GM18909 (cell line): ENCODE measurements around the gene PLCZ1.
"Not testable (repeated sequence)": the region's sequence is repeated elsewhere in the genome, so short reads cannot be mapped to it uniquely, and the experiment has no call there.

Source experiments
- ATAC-seq: cut with Tn5 transposase; IDR thresholded peaks from one replicate; pipeline ENCODE4 v1.9.1; 2021; ENCODE audit warnings: mild to moderate bottlenecking; ENCODE audit not compliant: unreplicated experiment, poor library complexity

The PLCZ1 gene

DNA sequence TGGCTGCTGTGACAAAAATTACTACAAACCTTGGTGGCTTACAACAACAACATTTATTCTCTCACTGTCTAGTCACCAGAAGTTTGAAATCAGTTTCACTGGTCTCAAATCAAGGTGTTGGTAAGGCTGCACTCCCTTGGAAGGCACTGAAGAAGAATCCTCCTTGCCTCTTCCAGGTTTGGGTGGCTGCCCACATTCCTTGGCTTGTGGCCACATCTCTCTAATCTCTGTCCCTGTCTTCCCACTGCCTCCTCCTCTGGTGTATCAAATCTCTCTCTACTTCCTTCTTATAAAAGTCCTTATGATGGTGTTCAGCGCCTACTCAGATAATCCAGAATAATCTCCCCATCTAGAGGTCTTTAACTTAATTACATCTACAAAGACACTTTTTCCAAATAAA lies 31.0 kb downstream of the PLCZ1 start:
- no peak for ATAC-seq

GRCh38 chr12:18703911-18704310 lies 33.9 kb downstream of the PLCZ1 start:
- ATAC-seq: no peak

DNA sequence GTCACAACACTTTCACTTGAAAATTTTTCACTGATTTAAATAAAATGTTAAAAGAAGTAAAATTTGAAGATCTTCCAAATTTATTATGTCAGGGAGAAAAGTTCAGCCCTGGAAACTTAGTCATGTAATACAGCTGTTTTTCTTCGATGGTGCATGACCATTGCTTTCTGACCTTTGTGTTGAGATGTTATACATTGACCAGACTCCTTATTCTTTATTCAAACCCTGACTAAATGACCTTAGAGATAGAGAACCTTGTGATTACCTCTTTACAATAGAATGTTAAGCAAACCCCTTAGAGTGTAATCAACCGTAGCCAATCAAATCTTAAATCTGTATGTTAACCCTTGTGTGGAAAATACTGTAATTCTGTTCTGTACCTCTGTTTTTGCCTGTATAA lies 34.5 kb downstream of the PLCZ1 start:
- ATAC-seq: no peak

DNA sequence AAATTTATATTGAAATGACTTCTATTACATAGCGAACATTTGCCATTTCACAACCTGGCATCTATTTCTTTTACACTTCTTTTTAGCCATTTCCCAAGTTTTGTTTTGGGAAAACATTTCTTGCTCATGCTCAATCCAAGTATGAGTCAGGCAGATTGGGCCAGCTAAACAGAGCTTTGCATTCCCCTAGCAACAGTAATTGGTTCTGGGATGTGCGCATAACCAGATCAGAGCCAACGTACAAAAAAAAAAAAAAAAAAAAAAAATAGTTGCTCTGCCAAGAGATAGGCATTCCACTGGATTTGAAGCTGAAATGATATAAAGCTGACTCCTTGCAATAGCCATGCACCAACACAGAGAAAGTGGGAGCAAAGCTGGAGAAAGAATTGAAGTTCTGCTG lies 37.5 kb downstream of the PLCZ1 start:
- ATAC-seq: no peak

DNA sequence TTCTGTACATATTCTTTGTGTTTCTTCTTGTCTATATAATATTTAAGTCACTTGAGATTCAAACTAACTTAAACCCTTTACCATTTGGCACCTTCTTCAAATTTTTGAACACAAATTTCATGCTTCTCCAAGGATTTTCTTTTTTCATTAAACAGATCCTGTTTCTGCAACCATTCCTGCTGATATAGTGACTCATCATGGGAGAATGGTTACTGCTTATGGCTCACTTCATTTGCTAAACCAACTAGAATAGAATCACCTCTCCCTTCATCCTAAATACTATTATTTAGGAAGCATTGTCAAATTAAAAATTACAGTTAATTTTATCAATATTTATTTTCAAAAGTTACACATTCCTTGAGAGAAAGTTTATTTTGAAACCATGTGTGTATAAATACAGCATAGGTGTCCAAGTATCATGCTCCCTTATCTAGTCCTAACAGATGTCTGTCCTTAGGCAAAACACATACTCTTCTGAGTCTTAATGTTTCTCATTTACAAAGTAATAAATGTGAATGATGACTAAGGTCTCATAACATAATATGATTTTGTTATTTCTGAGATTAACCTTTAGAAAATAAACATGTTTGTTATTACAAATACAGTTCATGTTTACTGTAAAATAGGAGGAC lies 40.7 kb downstream of the PLCZ1 start:
- ATAC-seq: no peak

DNA sequence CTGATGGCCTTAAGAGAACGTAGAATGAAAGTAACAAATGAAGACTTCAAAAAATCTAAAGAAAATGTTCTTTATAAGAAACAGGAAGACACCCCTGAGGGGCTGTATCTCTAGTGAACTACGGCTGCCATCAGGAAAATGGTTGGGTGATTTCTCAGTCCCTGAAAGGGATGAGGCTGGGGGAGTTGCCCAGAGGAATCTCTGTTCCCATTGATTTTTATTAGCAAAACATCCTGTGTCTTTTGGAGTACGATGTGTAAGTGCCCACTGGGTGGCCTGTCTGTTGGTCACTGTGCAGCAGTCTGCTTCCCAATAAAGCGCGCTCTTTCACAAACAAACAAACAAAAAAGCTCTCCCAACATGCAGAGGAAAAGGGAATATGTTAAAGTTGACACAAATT lies 43.8 kb downstream of the PLCZ1 start:
- not testable (repeated sequence) for ATAC-seq

DNA sequence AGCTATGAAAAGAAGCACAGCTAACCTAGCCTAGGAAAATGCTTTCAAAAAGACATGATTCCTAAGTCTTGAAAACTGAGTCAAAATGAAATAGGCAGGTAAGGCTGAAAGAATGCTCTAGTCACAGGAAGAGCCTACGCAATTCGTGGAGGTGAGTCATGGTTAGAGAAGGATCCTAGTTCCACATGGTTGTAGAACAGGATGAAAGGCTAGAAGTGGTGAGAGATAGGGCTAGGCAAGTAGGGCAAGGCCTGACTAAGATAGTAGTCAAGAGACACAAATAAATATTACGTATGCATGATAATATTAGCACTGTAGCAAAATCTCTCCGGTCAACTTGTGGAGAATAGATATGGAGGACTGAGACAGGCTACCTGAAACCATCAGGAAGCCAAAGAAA lies 47.2 kb downstream of the PLCZ1 start:
- no peak for ATAC-seq

DNA sequence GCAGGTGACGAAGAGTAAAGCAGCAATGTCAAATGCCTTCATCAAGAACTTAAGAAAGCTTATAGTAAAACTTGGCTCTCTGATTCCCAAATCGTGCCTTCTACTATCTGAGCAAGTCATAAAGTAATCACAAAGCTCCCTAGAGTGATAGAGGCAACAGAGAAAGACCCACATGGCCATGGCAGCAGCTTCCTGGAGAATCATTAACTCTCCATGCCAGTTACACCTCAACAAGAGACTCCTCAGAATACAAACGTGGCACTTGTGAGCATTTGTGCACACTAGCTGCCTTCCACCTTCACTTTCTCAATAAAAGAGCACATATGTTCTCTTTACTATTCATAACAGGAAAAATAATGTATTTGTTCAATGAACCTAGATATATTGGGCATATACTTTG lies 48.0 kb downstream of the PLCZ1 start:
- no peak for ATAC-seq

DNA sequence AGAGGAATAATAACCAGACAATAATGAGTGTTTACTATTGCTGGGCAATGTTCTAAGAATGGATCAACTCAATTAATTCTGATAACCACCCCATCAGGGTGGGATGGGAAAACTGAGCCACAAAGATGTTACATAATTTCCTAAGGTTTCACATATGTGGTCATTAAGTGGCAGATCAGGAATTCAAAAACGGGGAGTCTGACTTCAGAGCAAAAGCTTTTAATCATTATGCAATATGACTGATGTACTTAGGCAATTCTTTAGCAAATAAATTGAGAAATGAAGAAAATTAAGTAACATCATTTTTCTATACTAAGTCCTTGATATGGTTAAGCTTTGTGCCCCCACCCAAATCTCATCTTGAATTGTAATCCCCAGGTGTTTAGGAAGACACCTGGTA lies 53.4 kb downstream of the PLCZ1 start:
- ATAC-seq: no peak

DNA sequence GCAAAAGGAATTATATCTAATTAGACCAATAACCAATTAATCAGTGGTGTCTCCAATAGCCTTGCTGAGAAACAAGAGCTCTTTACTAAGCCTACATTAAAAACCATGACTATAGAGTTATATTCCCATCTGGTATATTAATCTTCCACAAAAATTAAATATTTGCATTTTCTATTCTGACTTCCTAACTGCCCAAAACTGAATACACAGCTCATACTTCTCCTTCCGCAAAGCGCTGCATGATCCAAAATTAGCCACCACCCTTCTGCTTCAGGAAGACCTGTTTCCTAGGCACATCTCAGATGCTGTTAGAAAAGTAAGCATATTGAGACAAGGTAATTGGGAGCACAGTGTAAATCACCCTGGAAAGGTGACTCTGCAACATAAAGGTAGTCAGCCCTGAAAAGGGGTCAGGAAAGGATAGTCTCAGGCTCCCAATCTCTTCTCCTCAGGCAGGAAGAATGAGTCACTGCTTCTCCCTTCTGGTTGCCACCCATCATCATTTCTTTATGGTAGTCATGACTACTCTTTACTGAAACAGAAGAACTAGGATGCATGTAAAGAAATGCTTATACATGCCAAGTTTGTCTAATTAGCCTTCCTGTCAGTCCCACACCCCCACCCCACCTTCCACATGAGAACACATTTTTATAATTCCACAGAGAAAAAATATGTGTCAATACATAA lies 54.3 kb downstream of the PLCZ1 start:
- ATAC-seq: no peak

DNA sequence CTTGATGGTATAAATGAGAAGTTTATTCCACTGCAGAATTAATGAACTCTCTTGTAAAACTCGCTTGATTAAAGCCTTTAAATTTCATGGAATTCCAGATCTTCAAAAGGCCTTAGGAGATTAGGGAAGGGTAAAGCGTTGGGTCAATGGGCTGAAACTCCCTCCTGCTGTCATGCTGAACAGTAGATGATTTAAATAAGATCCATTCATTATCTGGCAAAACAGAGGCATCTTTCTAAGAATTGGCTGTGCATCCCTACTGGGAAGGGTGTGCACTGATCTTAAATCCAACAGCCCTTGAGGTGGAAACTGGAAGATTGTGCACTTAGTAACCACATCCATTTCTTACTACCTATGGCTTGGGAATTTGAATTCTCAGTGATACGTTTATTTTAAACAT lies 56.0 kb downstream of the PLCZ1 start:
- no peak for ATAC-seq

DNA sequence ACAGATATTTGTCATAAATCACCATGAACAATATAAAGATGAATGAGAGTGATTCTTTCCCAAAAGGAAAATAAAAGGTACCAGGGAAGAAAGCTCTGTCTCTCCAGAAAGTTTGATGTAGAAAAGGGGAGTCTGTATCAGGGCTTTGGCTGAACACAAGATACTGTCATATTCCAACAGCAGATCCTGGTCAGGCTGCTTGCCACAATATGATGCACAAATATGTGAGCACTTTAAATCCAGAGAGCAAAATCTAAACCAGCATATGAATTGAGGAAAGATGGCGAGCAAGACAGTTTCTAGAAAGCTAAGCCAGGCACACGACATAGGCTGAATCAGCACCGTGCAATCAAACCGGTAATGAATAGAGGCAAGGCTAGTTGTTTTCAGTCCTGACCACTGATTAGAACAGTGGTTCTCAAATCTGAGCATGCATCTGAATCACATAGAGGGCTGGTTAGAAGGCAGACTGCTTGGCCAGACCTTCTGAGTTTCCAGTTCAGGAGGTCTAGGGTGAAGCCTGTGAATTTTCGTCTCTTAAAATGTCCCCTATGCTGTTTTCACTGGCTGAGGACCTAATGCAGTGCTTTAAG lies 60.7 kb downstream of the PLCZ1 start:
- ATAC-seq: no peak

DNA sequence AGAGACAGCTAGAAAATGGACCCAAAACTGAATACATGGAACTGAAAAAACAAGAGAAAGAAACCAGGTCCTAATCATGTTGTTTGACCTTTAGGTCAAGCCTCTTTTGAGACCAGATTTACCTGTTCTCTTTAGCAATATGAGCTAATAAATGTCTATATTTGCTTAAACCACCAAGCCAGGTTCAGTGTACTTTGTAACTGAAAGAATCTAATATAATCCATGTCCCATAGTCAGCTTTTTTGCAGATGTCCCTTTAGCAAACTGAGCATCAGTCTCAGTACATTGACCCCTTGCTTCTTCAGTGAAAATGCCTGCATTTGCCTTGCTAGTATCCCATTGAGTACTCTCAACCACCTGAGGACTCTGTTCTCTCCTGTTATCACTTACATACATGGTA lies 61.7 kb downstream of the PLCZ1 start:
- no peak for ATAC-seq

DNA sequence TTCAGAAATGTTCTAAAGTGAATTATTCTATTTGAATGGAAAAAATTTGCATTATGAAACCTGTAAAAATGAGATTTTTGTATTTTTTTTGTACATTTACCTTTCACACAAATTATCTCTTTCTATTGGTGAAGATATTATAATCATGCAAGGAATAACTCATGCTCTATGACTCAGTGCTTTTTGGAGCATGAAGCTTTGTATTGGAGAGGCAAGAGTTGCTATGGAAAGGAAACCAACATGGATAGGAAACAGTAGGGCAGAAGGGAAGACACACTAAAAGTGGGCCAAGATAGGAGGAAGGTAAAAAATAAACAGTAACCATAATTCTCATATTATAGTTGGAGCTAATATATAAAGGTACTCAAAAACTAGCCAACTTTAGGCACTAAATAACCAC lies 79.0 kb downstream of the PLCZ1 start:
- ATAC-seq: no peak

- ATAC-seq: no peak
These were observed 79.6 kb downstream of the PLCZ1 start for GRCh38 chr12:18658179-18658578.

GRCh38 chr12:18655351-18655750 lies 82.5 kb downstream of the PLCZ1 start:
- ATAC-seq: no peak

DNA sequence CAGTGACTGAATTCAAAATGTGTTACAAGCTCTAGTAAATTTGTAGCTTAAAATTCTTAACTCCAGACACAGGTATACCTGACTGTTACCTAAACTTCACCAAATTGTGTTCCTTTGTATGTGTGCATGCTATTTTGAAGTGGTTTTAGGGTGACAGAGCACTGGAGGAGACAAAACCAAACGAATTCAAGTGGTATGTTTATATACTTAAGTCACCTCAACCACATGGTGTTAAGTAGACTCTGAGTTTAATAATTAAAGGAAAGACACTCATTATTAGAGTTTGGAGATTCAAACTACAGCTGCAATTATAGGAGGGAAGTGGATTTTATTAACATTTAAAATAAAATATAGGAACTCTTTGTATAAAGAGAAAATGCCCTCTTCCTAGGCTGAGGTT lies 84.3 kb downstream of the PLCZ1 start:
- ATAC-seq: no peak

DNA sequence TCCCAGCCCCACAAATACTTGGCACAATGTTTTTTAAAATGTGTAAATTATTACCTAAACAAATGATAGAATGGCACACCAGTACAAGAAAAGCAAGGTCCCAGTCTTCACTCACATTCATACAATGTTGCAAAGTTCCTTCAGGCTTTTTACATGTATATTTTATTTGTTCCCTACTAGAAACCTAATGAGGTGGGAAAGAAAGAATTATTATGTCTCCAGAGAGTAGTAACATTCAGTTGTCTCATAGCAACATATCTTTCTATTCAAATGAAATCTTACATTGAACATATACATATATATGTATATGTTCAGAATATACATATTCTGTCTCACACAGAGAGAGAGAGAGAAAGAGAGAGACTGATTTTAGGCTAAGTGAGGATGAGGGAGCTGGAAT lies 85.2 kb downstream of the PLCZ1 start:
- ATAC-seq: no peak

- no peak for ATAC-seq
These were observed 86.3 kb downstream of the PLCZ1 start for GRCh38 chr12:18651525-18651924.

- no peak for ATAC-seq
These were observed 91.4 kb downstream of the PLCZ1 start for GRCh38 chr12:18646286-18646890.

DNA sequence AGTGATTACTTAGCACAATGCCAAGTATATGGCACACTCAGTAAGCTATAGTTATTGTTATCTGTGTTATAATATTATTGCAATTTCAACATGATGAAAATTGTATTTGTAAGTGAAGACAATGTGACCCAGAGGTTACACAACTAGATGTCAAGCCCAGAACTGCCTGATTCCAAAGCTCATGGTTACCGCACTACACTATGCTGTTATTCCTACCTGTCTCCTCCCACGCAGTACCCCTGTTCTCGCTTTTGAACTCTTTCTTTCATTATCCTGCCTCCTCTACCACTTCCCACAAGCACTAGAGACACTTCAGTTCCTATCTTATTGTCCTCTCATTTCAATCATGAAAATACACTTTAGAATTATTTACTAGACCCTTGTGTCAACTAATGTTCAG lies 93.2 kb downstream of the PLCZ1 start:
- ATAC-seq: no peak

GRCh38 chr12:18643681-18644080 lies 94.1 kb downstream of the PLCZ1 start:
- ATAC-seq: no peak
